C1 segment of cervical spinal cord (tissue), 14 donors: Measurements from ENCODE around the gene GLRB.
A peak's percentile ranks its signal among the peaks of the same experiment; 100 is the strongest.
"Not testable (repeated sequence)": the region's sequence is repeated elsewhere in the genome, so short reads cannot be mapped to it uniquely, and the experiment has no call there.

Source experiments
- DNase-seq, 14 donors: peaks; one replicate each; lab custom pipeline; 2025; lab: John Stamatoyannopoulos, UW

GLRB gene

GRCh38 chr4:157127571-157127970 lies 51.6 kb downstream of the GLRB start:
- no peak for DNase-seq

GRCh38 chr4:157128395-157128794 lies 52.4 kb downstream of the GLRB start:
- no peak for DNase-seq

GRCh38 chr4:157141976-157142375 lies 66.0 kb downstream of the GLRB start:
- no peak for DNase-seq

GRCh38 chr4:157143369-157143768 lies 67.4 kb downstream of the GLRB start:
- no peak for DNase-seq

GRCh38 chr4:157151711-157152110 lies 75.8 kb downstream of the GLRB start:
- no peak for DNase-seq

- DNase-seq, result no peak
These were observed 90.1 kb downstream of the GLRB start for GRCh38 chr4:157165935-157166610.

- DNase-seq, result no peak
These were observed 94.4 kb downstream of the GLRB start for GRCh38 chr4:157170321-157170720.

GRCh38 chr4:157172011-157172410 lies 96.1 kb downstream of the GLRB start:
- DNase-seq, result no peak

- not testable (repeated sequence) for DNase-seq
These were observed 104.3 kb downstream of the GLRB start for GRCh38 chr4:157180268-157180667.

GRCh38 chr4:157184300-157184699 lies 108.3 kb downstream of the GLRB start:
- no peak for DNase-seq

GRCh38 chr4:157185363-157185762 lies 109.4 kb downstream of the GLRB start:
- DNase-seq, result no peak

GRCh38 chr4:157195374-157195773 lies 119.4 kb downstream of the GLRB start:
- DNase-seq, result no peak

- DNase-seq, result no peak
These were observed 120.1 kb downstream of the GLRB start for GRCh38 chr4:157196046-157196445.

- peak in 1 of 14 donors; percentile 7 for DNase-seq
These were observed 128.8 kb downstream of the GLRB start for GRCh38 chr4:157204634-157205244.

- DNase-seq, result peak in 1 of 14 donors; percentile 5
These were observed 141.8 kb downstream of the GLRB start for GRCh38 chr4:157217708-157218107.

- peak in 1 of 14 donors; percentile 86 for DNase-seq
These were observed 143.9 kb downstream of the GLRB start for GRCh38 chr4:157219711-157220370.

- DNase-seq, result peak; percentile 30 to 92 (median 82)
These were observed 144.5 kb downstream of the GLRB start, which contains the start of gene GRIA2 for GRCh38 chr4:157220371-157220881. TSS of gene GRIA2 (plus strand) at chr4:157220728. CDS start at chr4:157221043, 315 bp downstream.

- peak in 5 of 14 donors; percentile 52 to 73 (median 63) for DNase-seq
These were observed 145.5 kb downstream of the GLRB start for GRCh38 chr4:157221426-157221894.
